ENCODE measurements around the gene LMBRD1.
"Not testable (repeated sequence)": the region's sequence is repeated elsewhere in the genome, so short reads cannot be mapped to it uniquely, and the experiment has no call there.

Gene LMBRD1
- 63.7 to 68.5 reads per million in 2 donors for total RNA-seq

DNA sequence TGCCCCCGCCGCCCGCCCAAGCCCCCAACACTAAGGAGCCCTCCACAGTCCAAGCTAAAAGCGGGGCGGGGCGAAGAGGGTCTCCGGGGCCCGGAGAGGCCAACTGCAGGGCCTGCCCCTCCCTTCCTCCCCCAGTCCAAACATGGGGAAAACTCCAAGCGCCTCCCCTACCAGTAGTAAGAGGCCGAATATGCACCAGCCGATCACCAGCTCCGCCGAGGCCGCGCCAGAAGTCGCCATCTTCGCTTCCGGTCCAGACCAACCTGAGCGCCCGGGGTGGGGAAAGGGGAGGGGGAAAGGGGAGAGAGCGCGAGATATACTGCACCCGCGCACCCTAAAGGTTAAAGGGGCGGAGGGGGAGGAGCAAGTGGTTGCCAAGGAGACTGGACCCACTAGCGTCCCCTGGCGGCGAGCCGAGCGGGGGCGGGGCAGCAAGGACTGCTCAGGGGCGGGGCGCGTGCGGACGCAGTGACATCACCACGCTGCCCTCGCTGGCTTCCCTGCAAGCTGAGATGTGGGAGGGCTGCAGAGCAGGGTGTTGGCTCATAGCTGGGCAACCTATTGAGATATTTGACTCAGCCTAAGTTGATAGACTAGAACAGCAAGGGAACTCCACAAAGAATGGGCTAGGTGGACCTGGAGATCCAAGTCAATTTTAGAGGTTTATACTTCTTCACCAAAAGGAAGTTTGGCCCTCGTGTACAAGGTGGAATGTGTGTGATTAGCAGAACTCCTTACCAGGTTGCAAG lies at the start of gene LMBRD1:
Gene LMBRD1 (minus strand): TSS at position 369 of the 749 bp plus-strand sequence. CDS start 129 bp downstream, at position 240.
- peak; percentile 100 for DNase-seq

DNA sequence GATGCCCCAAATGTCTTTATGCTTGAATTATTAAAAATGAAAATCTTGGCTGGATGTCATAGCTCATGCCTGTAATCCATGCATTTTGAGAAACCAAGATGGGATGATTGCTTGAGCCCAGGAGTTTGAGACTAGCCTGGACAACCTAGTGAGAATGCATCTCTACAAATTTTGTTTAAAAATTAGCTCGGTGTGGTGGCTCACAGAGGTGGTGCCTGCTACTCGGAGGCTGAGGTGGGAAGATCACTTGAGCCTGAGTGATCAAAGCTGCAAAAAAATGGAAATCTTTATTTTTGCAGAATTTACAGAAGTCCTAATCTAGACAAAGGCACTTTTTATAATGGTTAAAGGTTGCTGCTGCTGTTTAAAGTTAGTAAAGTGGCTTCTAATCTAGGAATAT lies 49.5 kb upstream of the LMBRD1 start:
- no peak for DNase-seq

DNA sequence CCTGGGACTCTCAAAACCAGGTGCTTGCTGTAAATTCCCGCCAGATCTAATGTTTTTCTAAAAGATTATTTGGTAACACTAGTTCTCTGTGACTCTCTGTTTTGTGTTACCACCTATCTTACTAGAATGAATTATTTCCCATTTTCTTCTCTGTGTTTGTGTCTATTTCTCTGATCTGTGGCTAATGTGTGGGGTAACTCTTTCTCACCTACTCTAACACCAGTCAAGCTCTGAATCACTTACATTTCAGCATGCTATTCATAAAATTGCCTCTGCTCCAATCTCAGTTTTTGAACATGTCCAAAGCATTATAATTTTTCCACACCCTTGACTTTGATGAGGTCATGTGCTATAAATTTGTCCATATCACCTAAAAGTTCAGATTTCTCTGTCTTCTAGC lies 46.4 kb upstream of the LMBRD1 start:
- DNase-seq: no peak

DNA sequence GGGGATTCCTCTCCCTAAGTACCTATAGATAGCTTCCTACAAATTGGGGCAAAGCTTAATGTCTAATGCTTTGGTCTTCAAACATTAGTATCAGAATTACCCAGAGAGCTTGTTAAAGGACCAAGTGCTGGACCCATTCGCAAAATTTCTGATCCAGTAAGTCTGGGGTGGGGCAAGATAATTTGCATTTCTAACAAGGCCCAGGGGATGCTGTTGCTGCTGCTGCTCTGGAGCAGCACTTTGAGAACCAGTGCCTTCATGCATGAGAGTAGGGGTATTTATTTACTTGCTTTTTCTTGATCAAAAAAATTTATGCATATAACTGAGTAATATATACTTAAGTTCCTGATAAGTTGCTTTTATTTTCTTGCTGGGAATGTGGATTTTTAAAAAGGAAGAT lies 45.1 kb upstream of the LMBRD1 start:
- no peak for DNase-seq

DNA sequence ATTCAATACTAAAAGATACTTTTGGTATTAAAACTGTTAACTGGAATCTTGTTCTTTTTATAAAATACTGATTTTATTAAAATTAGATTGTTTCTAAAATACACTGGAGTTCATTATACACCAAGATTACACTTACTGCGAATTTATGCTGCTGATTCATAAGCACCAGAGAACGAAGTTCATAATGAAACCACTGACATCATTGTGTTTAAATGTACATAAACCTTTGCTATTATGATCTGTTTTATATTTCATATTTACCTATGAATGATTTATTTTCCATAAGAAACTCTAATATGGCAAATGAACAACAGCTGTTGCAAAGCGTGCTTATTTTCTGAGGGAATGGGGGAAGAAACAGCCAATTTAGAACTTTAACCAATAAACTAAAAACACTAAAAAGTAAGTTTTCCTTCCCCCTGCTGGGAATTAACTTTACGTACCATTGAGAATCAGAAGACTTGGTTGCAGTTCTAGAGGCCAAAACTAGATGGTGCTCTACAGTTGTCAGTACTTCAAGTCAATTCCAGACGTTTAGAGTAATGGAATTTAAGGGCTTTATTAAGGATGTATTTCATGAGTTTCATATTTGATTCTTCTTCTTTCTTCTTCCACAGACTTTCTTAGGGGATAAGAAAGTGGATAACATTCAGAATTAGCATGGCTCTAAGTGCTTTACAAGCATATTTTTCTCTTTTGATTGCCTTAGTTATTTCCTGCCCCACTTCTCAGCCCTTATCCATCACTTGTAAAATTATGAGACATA lies 38.8 kb upstream of the LMBRD1 start:
- no peak for DNase-seq

GRCh38 chr6:69832558-69832957 lies 35.7 kb upstream of the LMBRD1 start:
- no peak for DNase-seq

- DNase-seq: no peak
Observed at GRCh38 chr6:69827276-69827893, 30.6 kb upstream of the LMBRD1 start.

DNA sequence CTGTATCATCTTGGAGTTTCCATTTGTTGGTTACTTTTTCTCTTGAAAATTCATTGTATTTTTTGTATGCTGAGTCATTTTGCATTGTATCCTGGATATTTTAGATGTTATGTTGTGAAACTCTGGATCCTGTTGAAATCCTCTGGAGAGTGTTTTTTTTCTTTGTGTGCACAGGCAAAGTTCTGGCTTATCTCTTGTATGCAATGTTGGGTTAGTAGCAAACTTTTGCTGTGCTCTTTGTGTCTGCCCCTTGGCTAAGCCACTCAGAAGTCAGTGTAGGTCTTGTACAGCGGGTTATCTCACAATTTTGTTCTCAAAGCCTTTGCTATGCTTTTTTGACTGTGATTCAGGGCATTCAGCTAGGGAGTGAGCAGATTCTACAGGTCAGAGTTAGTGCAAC lies 29.1 kb upstream of the LMBRD1 start:
- DNase-seq: no peak

GRCh38 chr6:69824355-69824754 lies 27.5 kb upstream of the LMBRD1 start:
- DNase-seq: not testable (repeated sequence)

DNA sequence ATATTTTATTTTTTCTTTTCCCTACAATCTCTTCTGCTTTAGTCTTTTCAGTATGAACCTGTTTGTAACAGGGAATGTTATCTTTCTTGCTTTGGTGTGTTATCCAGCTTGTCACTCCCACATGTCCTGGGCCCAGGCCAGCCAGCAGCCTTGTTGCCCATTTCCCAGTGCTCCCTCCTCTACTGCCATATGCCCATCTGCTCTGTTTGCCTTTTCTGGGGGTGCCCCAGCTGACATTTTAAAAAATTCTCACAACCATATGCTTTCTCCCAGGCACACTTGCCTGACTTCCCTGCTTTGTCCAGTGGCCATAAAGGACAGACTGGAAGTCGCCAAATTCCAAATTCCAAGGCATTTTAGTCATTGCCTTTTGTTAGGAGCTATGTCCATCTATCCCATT lies 23.6 kb upstream of the LMBRD1 start:
- no peak for DNase-seq

GRCh38 chr6:69820018-69820417 lies 23.2 kb upstream of the LMBRD1 start:
- no peak for DNase-seq

DNA sequence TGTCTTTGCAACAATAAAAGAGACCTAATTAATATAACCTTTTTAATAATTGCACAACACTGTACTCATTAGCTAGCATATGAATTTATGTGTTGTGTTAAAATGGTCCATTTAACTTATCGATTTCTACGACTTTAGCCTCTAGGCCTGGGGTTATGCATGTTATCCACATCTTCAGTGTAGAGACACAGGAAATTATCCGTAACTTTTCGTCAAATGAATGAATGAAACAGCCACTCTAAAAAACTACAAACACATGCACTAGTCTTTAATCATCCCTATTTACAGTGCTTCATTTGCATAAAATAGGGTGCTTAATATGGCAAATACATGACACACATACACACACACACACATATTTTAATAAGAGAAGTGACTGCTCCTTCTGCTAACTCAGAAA lies 22.3 kb upstream of the LMBRD1 start:
- no peak for DNase-seq

DNA sequence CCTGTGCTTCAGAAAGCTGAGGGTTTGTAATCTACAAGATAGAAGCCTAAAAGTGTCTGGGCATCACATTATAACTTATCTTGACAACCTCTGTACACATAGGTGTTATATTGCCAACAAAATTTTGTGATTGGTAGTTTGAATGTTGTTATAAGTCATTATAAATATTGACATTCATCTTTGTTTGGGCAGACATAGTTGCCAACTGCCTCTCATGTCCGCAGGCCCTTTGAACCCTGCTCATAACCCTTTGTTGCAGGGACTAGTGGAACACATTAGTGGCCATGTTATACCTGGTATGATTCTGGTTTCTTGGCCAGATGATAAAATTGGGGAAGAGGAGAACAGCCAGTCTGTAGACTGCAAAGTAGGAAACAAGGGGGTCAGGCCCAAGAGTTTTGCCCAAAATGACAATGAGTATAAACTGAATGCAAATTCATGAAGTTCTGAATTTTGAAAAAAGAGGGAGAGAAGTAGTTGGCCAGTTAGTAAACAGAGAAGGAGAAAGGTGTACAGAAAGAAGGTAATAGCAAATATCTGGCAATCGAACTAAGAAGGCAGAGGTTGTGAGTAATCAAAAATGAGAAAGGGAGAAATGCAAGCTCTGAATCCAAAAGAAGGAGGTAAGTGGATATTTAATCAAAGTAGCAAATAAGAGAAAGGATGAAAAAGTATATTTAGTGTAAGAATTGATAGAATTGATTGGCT lies 21.6 kb upstream of the LMBRD1 start:
- no peak for DNase-seq

GRCh38 chr6:69817358-69817757 lies 20.5 kb upstream of the LMBRD1 start:
- no peak for DNase-seq

- DNase-seq: no peak
Observed at GRCh38 chr6:69816569-69816968, 19.8 kb upstream of the LMBRD1 start.

GRCh38 chr6:69816026-69816425 lies 19.2 kb upstream of the LMBRD1 start:
- DNase-seq: no peak

GRCh38 chr6:69813508-69813907 lies 16.7 kb upstream of the LMBRD1 start:
- no peak for DNase-seq

DNA sequence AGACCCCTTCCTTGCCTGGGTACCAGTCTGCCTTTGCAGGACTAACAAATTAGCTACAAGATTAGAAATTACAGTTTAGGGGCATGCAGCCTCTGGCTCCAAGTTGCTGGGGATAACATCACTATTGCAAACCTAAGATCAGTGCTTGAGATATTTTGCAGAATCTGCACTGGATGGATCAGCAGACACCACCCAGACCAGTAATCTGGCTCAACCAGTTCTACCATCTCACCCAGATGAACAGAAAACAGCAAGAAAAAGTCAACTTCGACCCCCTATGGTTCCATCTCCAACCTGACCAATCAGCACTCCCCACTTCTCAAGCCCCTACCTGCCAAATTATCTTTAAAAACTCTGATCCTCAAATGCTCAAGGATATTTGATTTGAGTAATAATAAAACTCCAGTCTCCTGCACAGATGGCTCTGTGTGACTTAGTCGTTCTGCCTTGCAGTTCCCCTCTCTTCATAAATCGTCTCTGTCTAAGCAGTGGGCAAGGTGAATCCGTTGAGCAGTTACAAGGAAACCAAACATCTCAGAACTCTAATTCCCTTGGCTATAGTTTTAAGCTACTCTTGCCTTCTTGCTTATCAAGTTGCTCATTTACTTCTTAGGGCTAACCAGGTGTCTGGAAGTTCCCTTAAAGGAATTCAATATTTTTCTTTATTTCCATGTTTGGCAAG lies 16.1 kb upstream of the LMBRD1 start:
- DNase-seq: no peak

DNA sequence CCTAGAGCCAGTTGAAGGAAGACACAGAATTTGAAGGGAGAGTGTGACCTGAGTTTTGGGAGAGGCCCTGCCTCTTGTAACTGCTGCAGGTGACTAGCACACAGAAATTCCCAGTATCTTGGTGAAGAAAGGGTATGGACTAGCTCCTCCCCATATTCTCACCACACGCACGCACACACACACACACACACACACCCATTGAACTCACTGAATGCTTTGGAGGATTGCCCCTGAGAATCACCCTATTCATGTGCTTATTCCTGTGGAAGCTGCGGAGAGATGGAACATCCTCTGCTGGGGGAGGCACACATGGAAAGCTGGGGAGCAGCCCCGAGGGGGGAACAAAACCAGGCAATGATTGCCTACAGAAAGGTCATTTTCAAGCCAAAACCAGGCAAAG lies 6.2 kb upstream of the LMBRD1 start:
- DNase-seq: no peak

DNA sequence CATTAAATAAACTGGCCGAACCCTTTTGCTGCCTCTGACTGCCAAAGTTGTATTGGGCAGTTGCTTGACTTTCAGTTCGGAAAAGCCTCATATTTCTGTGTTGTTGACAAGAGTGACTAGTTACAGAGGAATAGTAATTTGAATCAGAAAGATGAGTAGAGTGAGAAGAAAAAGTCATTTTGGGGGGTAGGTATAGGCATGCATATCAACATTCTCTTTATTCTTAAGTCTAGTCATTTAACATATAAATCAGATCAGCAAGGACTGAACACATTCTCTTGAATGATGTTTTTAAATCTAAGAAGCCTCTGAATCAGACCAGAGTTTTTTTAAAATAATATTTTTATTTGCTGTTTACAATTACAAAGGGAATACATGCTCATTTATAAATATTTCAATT lies 4.9 kb upstream of the LMBRD1 start:
- no peak for DNase-seq

- DNase-seq: no peak
Observed at GRCh38 chr6:69801225-69801624, 4.4 kb upstream of the LMBRD1 start.

- not testable (repeated sequence) for DNase-seq
Observed at GRCh38 chr6:69798796-69799195, 2.0 kb upstream of the LMBRD1 start.
